ENCODE results near the gene APLF. TPM values are rescaled to one million over a fixed set of nuclear protein-coding genes. Genes with fewer than 3 reads are reported as not detected.
"Not testable (repeated sequence)": the region's sequence is repeated elsewhere in the genome, so short reads cannot be mapped to it uniquely, and the experiment has no call there.

APLF gene
- total and polyA plus RNA-seq, 2 experiments from 2014 or later, result 3.0 to 3.7 TPM

DNA sequence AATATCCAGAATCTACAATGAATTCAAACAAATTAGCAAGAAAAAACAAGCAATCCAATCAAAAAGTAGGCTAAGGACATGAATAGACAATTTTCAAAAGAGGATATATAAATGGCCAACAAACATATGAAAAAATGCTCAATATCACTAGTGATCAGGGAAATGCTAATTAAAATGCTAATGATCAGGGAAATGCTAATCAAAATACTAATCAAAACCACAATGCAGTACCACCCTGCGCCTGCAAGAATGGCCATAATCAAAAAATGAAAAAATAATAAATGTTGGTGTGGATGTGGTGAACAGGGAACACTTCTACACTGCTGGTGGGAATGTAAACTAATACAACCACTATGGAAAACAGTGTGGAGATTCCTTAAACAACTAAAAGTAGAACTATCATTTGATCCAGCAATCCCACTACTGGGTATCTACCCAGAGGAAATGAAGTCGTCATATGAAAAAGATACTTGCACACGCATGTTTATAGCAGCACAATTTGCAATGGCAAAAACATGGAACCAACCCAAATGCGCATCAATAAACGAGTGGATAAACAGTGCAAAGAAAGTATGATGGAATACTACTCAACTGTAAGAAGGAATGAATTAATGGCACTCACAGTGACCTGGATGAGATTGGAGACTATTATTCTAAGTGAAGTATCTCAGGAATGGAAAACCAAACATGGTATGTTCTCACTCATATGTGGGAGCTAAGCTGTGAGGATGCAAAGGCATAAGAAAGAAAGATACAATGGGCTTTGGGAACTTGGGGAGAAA is 88.2 kb downstream of the APLF start:
- H3K36me3 Mint-ChIP-seq (ENCODE audit: low read depth); H3K4me2 ChIP-seq; DNase-seq (ENCODE audit: low spot score); H3K36me3 ChIP-seq (ENCODE audit: insufficient read depth); ATAC-seq; H4K20me1 ChIP-seq (replicated peaks; ENCODE audit: insufficient read depth); H3K27me3 ChIP-seq (ENCODE audit: insufficient read depth); H2AFZ ChIP-seq; H3K27me3 Mint-ChIP-seq (ENCODE audit: insufficient read depth, low read depth, poor library complexity); H3K4me1 Mint-ChIP-seq; H3K79me2 ChIP-seq (replicated peaks; ENCODE audit: insufficient read depth); H3K4me3 ChIP-seq; H3K27ac Mint-ChIP-seq; H3K27ac ChIP-seq (ENCODE audit: low read depth); H3K9me3 Mint-ChIP-seq; H3K4me3 Mint-ChIP-seq; H3F3A ChIP-seq (replicated peaks; ENCODE audit: low read depth); H3K9me2 ChIP-seq (ENCODE audit: insufficient read depth); H3K4me1 ChIP-seq (ENCODE audit: insufficient read depth): not testable (repeated sequence)

DNA sequence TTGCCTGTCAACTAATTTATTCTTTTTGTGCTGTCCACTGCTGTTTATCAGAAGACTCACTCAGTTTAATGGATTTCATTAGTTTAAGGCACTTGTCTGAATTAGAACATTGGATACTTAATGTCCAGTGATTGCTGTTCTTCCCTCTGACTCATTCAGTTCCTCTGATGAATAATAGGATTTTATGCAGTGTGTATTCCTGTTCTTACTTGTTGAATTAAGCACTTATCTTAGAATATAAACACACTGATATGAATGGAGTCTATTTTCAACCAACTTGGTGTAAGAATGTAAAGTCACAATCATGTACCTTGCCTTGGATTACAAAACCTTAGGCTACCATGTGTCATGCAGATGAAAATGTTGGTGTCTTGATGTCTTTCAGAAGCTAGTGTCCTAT is 89.0 kb downstream of the APLF start:
- no peak overlapping the region for H3K4me3 Mint-ChIP-seq
- ATAC-seq, result no peak
- H3K4me3 ChIP-seq, result no peak overlapping the region
- no peak overlapping the region for H3K27ac ChIP-seq (ENCODE audit: low read depth)
- H3K27me3 Mint-ChIP-seq (ENCODE audit: insufficient read depth, low read depth, poor library complexity), result no peaks in the 10 kb centered on the region
- no peak overlapping the region for H2AFZ ChIP-seq
- TF ChIP-seq ZNF331 (CRISPR knock-in tag; IDR thresholded peaks at IDR 0.05; ENCODE audit: low read depth) (no peak), STAT1 (IDR thresholded peaks at IDR 0.05; ENCODE audit: unreplicated experiment) (no peak)
- TF ChIP-seq, protein P1, sequence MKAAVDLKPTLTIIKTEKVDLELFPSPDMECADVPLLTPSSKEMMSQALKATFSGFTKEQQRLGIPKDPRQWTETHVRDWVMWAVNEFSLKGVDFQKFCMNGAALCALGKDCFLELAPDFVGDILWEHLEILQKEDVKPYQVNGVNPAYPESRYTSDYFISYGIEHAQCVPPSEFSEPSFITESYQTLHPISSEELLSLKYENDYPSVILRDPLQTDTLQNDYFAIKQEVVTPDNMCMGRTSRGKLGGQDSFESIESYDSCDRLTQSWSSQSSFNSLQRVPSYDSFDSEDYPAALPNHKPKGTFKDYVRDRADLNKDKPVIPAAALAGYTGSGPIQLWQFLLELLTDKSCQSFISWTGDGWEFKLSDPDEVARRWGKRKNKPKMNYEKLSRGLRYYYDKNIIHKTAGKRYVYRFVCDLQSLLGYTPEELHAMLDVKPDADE (IDR thresholded peaks at IDR 0.05), result no peak
- H3K36me3 Mint-ChIP-seq (ENCODE audit: low read depth), result no peaks in the 10 kb centered on the region
- H3K4me2 ChIP-seq, result no peak overlapping the region
- no peak for DNase-seq (ENCODE audit: low spot score)
- H3K9me2 ChIP-seq (ENCODE audit: insufficient read depth), result no peaks in the 10 kb centered on the region
- no peaks in the 10 kb centered on the region for H3K9me3 Mint-ChIP-seq
- H3K4me1 ChIP-seq (ENCODE audit: insufficient read depth), result peaks cover 4% of the 10 kb centered on the region; the same call in 1 of the 2 replicates
- H3F3A ChIP-seq (replicated peaks; ENCODE audit: low read depth), result no peaks in the 10 kb centered on the region
- H4K20me1 ChIP-seq (replicated peaks; ENCODE audit: insufficient read depth), result no peaks in the 10 kb centered on the region
- no peaks in the 10 kb centered on the region for H3K27me3 ChIP-seq (ENCODE audit: insufficient read depth)
- no peaks in the 10 kb centered on the region for H3K79me2 ChIP-seq (replicated peaks; ENCODE audit: insufficient read depth)
- H3K4me1 Mint-ChIP-seq, result peaks cover under 1% of the 10 kb centered on the region; the same call in 2 of the 3 replicates
- H3K36me3 ChIP-seq (ENCODE audit: insufficient read depth), result no peaks in the 10 kb centered on the region
- H3K27ac Mint-ChIP-seq, result no peak overlapping the region

DNA sequence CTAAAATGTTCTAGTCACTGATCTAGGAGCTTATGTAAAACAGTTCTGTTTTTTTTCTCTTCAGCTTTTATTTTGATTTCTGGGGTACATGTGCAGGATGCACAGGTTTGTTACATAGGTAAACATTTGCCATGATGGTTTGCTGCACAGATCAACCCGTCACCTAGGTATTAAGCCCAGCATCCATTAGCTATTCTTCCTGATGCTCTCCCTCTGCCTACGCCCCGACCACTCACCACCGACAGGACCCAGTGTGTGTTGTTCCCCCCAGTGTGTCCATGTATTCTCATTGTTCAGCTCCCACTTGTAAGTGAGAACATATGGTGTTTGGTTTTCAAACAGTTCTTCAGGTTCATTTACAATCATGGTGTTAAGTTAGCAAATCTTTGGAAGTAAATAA is 91.2 kb downstream of the APLF start:
- no peaks in the 10 kb centered on the region for H3K9me2 ChIP-seq (ENCODE audit: insufficient read depth)
- H3K4me2 ChIP-seq, result no peak overlapping the region
- H3K36me3 ChIP-seq (ENCODE audit: insufficient read depth), result no peaks in the 10 kb centered on the region
- H4K20me1 ChIP-seq (replicated peaks; ENCODE audit: insufficient read depth), result no peaks in the 10 kb centered on the region
- no peak overlapping the region for H3K4me3 Mint-ChIP-seq
- no peaks in the 10 kb centered on the region for H3K4me1 Mint-ChIP-seq
- ATAC-seq (no peak), DNase-seq (ENCODE audit: low spot score) (no peak)
- H3K27ac ChIP-seq (ENCODE audit: low read depth), result no peak overlapping the region
- H3K27me3 Mint-ChIP-seq (ENCODE audit: insufficient read depth, low read depth, poor library complexity), result no peaks in the 10 kb centered on the region
- H3K4me3 ChIP-seq, result no peak overlapping the region
- H3F3A ChIP-seq (replicated peaks; ENCODE audit: low read depth), result no peaks in the 10 kb centered on the region
- no peaks in the 10 kb centered on the region for H3K36me3 Mint-ChIP-seq (ENCODE audit: low read depth)
- no peaks in the 10 kb centered on the region for H3K79me2 ChIP-seq (replicated peaks; ENCODE audit: insufficient read depth)
- H3K27ac Mint-ChIP-seq, result peak overlapping the region; percentile 18; the same call in 1 of the 2 replicates
- no peaks in the 10 kb centered on the region for H3K4me1 ChIP-seq (ENCODE audit: insufficient read depth)
- H3K9me3 Mint-ChIP-seq, result no peaks in the 10 kb centered on the region
- no peaks in the 10 kb centered on the region for H3K27me3 ChIP-seq (ENCODE audit: insufficient read depth)
- H2AFZ ChIP-seq, result no peak overlapping the region
- TF ChIP-seq, protein P2, sequence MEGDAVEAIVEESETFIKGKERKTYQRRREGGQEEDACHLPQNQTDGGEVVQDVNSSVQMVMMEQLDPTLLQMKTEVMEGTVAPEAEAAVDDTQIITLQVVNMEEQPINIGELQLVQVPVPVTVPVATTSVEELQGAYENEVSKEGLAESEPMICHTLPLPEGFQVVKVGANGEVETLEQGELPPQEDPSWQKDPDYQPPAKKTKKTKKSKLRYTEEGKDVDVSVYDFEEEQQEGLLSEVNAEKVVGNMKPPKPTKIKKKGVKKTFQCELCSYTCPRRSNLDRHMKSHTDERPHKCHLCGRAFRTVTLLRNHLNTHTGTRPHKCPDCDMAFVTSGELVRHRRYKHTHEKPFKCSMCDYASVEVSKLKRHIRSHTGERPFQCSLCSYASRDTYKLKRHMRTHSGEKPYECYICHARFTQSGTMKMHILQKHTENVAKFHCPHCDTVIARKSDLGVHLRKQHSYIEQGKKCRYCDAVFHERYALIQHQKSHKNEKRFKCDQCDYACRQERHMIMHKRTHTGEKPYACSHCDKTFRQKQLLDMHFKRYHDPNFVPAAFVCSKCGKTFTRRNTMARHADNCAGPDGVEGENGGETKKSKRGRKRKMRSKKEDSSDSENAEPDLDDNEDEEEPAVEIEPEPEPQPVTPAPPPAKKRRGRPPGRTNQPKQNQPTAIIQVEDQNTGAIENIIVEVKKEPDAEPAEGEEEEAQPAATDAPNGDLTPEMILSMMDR (conservative IDR thresholded peaks at IDR 0.05; ENCODE audit: low read depth in 2 of 2), result no peak
- TF ChIP-seq ZNF114 (CRISPR knock-in tag; IDR thresholded peaks at IDR 0.05), result no peak
- TF ChIP-seq EZH2 (IDR thresholded peaks at IDR 0.05; ENCODE audit: low read depth, unreplicated experiment), result no peak
- TF ChIP-seq, protein P3, sequence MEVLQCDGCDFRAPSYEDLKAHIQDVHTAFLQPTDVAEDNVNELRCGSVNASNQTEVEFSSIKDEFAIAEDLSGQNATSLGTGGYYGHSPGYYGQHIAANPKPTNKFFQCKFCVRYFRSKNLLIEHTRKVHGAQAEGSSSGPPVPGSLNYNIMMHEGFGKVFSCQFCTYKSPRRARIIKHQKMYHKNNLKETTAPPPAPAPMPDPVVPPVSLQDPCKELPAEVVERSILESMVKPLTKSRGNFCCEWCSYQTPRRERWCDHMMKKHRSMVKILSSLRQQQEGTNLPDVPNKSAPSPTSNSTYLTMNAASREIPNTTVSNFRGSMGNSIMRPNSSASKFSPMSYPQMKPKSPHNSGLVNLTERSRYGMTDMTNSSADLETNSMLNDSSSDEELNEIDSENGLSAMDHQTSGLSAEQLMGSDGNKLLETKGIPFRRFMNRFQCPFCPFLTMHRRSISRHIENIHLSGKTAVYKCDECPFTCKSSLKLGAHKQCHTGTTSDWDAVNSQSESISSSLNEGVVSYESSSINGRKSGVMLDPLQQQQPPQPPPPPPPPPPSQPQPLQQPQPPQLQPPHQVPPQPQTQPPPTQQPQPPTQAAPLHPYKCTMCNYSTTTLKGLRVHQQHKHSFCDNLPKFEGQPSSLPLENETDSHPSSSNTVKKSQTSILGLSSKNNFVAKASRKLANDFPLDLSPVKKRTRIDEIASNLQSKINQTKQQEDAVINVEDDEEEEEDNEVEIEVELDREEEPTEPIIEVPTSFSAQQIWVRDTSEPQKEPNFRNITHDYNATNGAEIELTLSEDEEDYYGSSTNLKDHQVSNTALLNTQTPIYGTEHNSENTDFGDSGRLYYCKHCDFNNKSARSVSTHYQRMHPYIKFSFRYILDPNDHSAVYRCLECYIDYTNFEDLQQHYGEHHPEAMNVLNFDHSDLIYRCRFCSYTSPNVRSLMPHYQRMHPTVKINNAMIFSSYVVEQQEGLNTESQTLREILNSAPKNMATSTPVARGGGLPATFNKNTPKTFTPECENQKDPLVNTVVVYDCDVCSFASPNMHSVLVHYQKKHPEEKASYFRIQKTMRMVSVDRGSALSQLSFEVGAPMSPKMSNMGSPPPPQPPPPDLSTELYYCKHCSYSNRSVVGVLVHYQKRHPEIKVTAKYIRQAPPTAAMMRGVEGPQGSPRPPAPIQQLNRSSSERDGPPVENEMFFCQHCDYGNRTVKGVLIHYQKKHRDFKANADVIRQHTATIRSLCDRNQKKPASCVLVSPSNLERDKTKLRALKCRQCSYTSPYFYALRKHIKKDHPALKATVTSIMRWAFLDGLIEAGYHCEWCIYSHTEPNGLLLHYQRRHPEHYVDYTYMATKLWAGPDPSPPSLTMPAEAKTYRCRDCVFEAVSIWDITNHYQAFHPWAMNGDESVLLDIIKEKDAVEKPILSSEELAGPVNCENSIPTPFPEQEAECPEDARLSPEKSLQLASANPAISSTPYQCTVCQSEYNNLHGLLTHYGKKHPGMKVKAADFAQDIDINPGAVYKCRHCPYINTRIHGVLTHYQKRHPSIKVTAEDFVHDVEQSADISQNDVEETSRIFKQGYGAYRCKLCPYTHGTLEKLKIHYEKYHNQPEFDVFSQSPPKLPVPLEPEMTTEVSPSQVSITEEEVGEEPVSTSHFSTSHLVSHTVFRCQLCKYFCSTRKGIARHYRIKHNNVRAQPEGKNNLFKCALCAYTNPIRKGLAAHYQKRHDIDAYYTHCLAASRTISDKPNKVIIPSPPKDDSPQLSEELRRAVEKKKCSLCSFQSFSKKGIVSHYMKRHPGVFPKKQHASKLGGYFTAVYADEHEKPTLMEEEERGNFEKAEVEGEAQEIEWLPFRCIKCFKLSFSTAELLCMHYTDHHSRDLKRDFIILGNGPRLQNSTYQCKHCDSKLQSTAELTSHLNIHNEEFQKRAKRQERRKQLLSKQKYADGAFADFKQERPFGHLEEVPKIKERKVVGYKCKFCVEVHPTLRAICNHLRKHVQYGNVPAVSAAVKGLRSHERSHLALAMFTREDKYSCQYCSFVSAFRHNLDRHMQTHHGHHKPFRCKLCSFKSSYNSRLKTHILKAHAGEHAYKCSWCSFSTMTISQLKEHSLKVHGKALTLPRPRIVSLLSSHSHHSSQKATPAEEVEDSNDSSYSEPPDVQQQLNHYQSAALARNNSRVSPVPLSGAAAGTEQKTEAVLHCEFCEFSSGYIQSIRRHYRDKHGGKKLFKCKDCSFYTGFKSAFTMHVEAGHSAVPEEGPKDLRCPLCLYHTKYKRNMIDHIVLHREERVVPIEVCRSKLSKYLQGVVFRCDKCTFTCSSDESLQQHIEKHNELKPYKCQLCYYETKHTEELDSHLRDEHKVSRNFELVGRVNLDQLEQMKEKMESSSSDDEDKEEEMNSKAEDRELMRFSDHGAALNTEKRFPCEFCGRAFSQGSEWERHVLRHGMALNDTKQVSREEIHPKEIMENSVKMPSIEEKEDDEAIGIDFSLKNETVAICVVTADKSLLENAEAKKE (CRISPR knock-in tag; IDR thresholded peaks at IDR 0.05), result no peak
